CD4-positive, alpha-beta memory T cell (primary cell): ENCODE results near the gene CSAG2. TPM values are rescaled to one million over a fixed set of nuclear protein-coding genes. Genes with fewer than 3 reads are reported as not detected.
"Not testable (repeated sequence)": the region's sequence is repeated elsewhere in the genome, so short reads cannot be mapped to it uniquely, and the experiment has no call there.

Experiments
- CTCF ChIA-PET: fragments of 350-600 bp; sonication (Branson Sonifier 250); formaldehyde crosslinking; loops from one replicate; lab custom pipeline; 2021; ENCODE audit warnings: inconsistent platforms; ENCODE audit not compliant: partially characterized antibody; lab: Charles Lee
- POLR2A ChIA-PET: fragments of 350-600 bp; sonication (Branson Sonifier 250); formaldehyde crosslinking; loops from one replicate; lab custom pipeline; 2021; ENCODE audit not compliant: partially characterized antibody; lab: Charles Lee
- DNase-seq, 5 donors: peaks; one replicate each; pipeline versions ENCODE4 v3.0.0 to v3.0.0-alpha.2; 2020 to 2022; ENCODE audit warnings: mixed read lengths in 1 of 5
- H3K27ac ChIP-seq: one replicate; pipeline ENCODE4 v1.7.0; 2013; ENCODE audit warnings: low read depth, low read length
- H3K27me3 ChIP-seq: 2 replicates; pipeline ENCODE4 v1.7.0; 2013; ENCODE audit warnings: mild to moderate bottlenecking, low read length, moderate library complexity; ENCODE audit not compliant: insufficient read depth
- H3K36me3 ChIP-seq: 2 replicates; pipeline ENCODE4 v1.7.0; 2013; ENCODE audit warnings: mild to moderate bottlenecking, low read length, moderate library complexity; ENCODE audit not compliant: insufficient read depth
- H3K4me1 ChIP-seq: 2 replicates; pipeline ENCODE4 v1.7.0; 2013; ENCODE audit warnings: mild to moderate bottlenecking, low read length, moderate library complexity; ENCODE audit not compliant: insufficient read depth
- H3K4me3 ChIP-seq, 2 donors: one replicate each; pipeline ENCODE4 v1.7.0; 2013; ENCODE audit warnings: low read length in 2 of 2, mild to moderate bottlenecking in 1 of 2
- H3K9me3 ChIP-seq, 2 donors: one replicate each; pipeline ENCODE4 v1.7.0; 2013; ENCODE audit warnings: low read length in 2 of 2, control low read depth in 1 of 2; ENCODE audit not compliant: control insufficient read depth in 1 of 2
- H3K27ac Mint-ChIP-seq, 7 donors: one replicate each; pipeline ENCODE4 v1.8.0; 2020 to 2021; ENCODE audit warnings: mixed read lengths in 7 of 7, mild to moderate bottlenecking in 6 of 7, inconsistent platforms in 3 of 7, moderate library complexity in 3 of 7
- H3K27me3 Mint-ChIP-seq, 2 donors: one replicate each; pipeline ENCODE4 v1.8.0; 2020 to 2021; ENCODE audit warnings: mixed read lengths in 2 of 2
- H3K36me3 Mint-ChIP-seq, 2 donors: one replicate each; pipeline ENCODE4 v1.8.0; 2020 to 2021; ENCODE audit warnings: mixed read lengths in 2 of 2, inconsistent platforms in 1 of 2, mild to moderate bottlenecking in 1 of 2
- H3K4me1 Mint-ChIP-seq, 4 donors: one replicate each; pipeline ENCODE4 v1.8.0; 2020 to 2021; ENCODE audit warnings: mixed read lengths in 4 of 4, mild to moderate bottlenecking in 1 of 4
- H3K4me3 Mint-ChIP-seq, 8 donors: one replicate each; pipeline ENCODE4 v1.8.0; 2020 to 2021; ENCODE audit warnings: mixed read lengths in 8 of 8, mild to moderate bottlenecking in 7 of 8, moderate library complexity in 6 of 8, inconsistent platforms in 3 of 8
- H3K9me3 Mint-ChIP-seq, 8 donors: one replicate each; pipeline ENCODE4 v1.8.0; 2020 to 2021; ENCODE audit warnings: mixed read lengths in 8 of 8, mild to moderate bottlenecking in 5 of 8, inconsistent platforms in 3 of 8, moderate library complexity in 1 of 8
- intact Hi-C: fragments of 100-400 bp; cut with micrococcal nuclease; formaldehyde crosslinking; loops from one replicate; pipeline ENCODE4 v1.15.1; 2023
- polyA plus RNA-seq, 2 donors: library from polyadenylated mRNA; unstranded; fragments of 300-500 nt; fragmentation: Illumina TruSeq; gene quantifications; one replicate each; pipeline ENCODE4 v1.2.3, GENCODE V29; 2021
- total RNA-seq, 2 experiments: library from RNA; stranded (reverse); gene quantifications; one replicate each; pipeline ENCODE4 v1.2.3, GENCODE V29; 2021

Gene CSAG2
- total and polyA plus RNA-seq, 4 experiments from 2014 or later: not detected

GRCh38 chrX:152697952-152698931 is 10.8 kb downstream of the CSAG2 start, which contains the start of gene MAGEA3:
TSS of gene MAGEA3 (plus strand) at chrX:152698794. CDS start at chrX:152700833, 2,039 bp downstream.
- intact Hi-C loops, H3K4me1 ChIP-seq, H3K27me3 Mint-ChIP-seq, H3K27ac ChIP-seq, H3K4me3 ChIP-seq, CTCF ChIA-PET, POLR2A ChIA-PET, DNase-seq, H3K4me3 Mint-ChIP-seq, H3K36me3 Mint-ChIP-seq, H3K36me3 ChIP-seq, H3K9me3 ChIP-seq, H3K27ac Mint-ChIP-seq, H3K4me1 Mint-ChIP-seq, H3K27me3 ChIP-seq, H3K9me3 Mint-ChIP-seq: not testable (repeated sequence)

GRCh38 chrX:152681012-152681411 is 28.1 kb downstream of the CSAG2 start:
- H3K4me1 Mint-ChIP-seq, H3K27ac ChIP-seq, H3K9me3 Mint-ChIP-seq, H3K27ac Mint-ChIP-seq, intact Hi-C loops, H3K36me3 ChIP-seq, H3K9me3 ChIP-seq, H3K4me1 ChIP-seq, H3K36me3 Mint-ChIP-seq, H3K27me3 Mint-ChIP-seq, H3K4me3 Mint-ChIP-seq, DNase-seq, CTCF ChIA-PET, H3K4me3 ChIP-seq, H3K27me3 ChIP-seq, POLR2A ChIA-PET: not testable (repeated sequence)

- H3K9me3 ChIP-seq, POLR2A ChIA-PET, H3K4me1 ChIP-seq, H3K27me3 ChIP-seq, H3K4me3 ChIP-seq, DNase-seq, H3K9me3 Mint-ChIP-seq, H3K36me3 ChIP-seq, H3K4me1 Mint-ChIP-seq, H3K27me3 Mint-ChIP-seq, H3K4me3 Mint-ChIP-seq, H3K27ac Mint-ChIP-seq, intact Hi-C loops, H3K36me3 Mint-ChIP-seq, H3K27ac ChIP-seq, CTCF ChIA-PET: not testable (repeated sequence)
Measured at GRCh38 chrX:152674652-152675051, 34.4 kb downstream of the CSAG2 start.

GRCh38 chrX:152674135-152674534 is 34.9 kb downstream of the CSAG2 start:
- Mint-ChIP-seq H3K4me1 (no peaks in the 10 kb centered on the region), H3K4me3 (no peak overlapping the region), H3K27me3 (peaks cover 0 to 3% of the 10 kb centered on the region in 2 donors), H3K9me3 (peaks cover 0 to 6% (median 0%) of the 10 kb centered on the region in 8 donors), H3K27ac (no peak overlapping the region), H3K36me3 (no peaks in the 10 kb centered on the region)
- H3K4me1 ChIP-seq: no peaks in the 10 kb centered on the region
- H3K36me3 ChIP-seq: no peaks in the 10 kb centered on the region
- H3K9me3 ChIP-seq: no peaks in the 10 kb centered on the region
- POLR2A ChIA-PET: no interaction called here
- CTCF ChIA-PET: no interaction called here
- H3K27ac ChIP-seq: no peak overlapping the region
- DNase-seq: no peak
- intact Hi-C loops: no loop called here
- no peaks in the 10 kb centered on the region for H3K27me3 ChIP-seq
- no peak overlapping the region for H3K4me3 ChIP-seq

- no peak for DNase-seq
- Histone ChIP-seq H3K4me3 (no peak overlapping the region), H3K27me3 (no peaks in the 10 kb centered on the region), H3K9me3 (no peaks in the 10 kb centered on the region), H3K4me1 (no peaks in the 10 kb centered on the region), H3K27ac (no peak overlapping the region), H3K36me3 (no peaks in the 10 kb centered on the region)
- no peak overlapping the region for H3K4me3 Mint-ChIP-seq
- no peak overlapping the region for H3K27ac Mint-ChIP-seq
- no peaks in the 10 kb centered on the region for H3K36me3 Mint-ChIP-seq
- CTCF ChIA-PET: no interaction called here
- peaks cover 0 to 26% (median 4%) of the 10 kb centered on the region in 8 donors for H3K9me3 Mint-ChIP-seq
- peaks cover 2 to 3% of the 10 kb centered on the region in 2 donors for H3K27me3 Mint-ChIP-seq
- POLR2A ChIA-PET: no interaction called here
- intact Hi-C loops: no loop called here
- H3K4me1 Mint-ChIP-seq: no peaks in the 10 kb centered on the region
Measured at GRCh38 chrX:152663086-152663485, 46.0 kb downstream of the CSAG2 start.

- Mint-ChIP-seq H3K4me3 (no peak overlapping the region), H3K9me3 (peaks cover 0 to 4% (median 0%) of the 10 kb centered on the region in 8 donors), H3K4me1 (no peaks in the 10 kb centered on the region), H3K36me3 (no peaks in the 10 kb centered on the region), H3K27me3 (peaks cover 1 to 4% of the 10 kb centered on the region in 2 donors), H3K27ac (no peak overlapping the region)
- H3K4me1 ChIP-seq: no peaks in the 10 kb centered on the region
- ChIA-PET POLR2A (no interaction called here), CTCF (interaction anchor here (1.1 kb wide), 1 partner anchor 23 kb away, joined by 3 read pairs; no protein-coding TSS in a partner anchor)
- no peak for DNase-seq
- no peak overlapping the region for H3K27ac ChIP-seq
- no peaks in the 10 kb centered on the region for H3K27me3 ChIP-seq
- no peaks in the 10 kb centered on the region for H3K9me3 ChIP-seq
- no peaks in the 10 kb centered on the region for H3K36me3 ChIP-seq
- H3K4me3 ChIP-seq: no peak overlapping the region
- intact Hi-C loops: no loop called here
Measured at GRCh38 chrX:152658302-152658701, 50.8 kb downstream of the CSAG2 start.
